GM12878 (cell line): ENCODE results near the gene CEP135. TPM values are rescaled to one million over a fixed set of nuclear protein-coding genes. Genes with fewer than 3 reads are reported as not detected.

Source experiments
- ATAC-seq: fragments of 200-7000 bp; cut with Tn5 transposase; 3 replicates; pipeline ENCODE4 v1.9.1; 2020; ENCODE audit warnings: mild to moderate bottlenecking, moderate library complexity
- BruUV-seq: library from RNA; stranded (reverse); fragments of 400-500 nt; replicated peaks from 2 replicates; lab custom pipeline; 2021; lab: Mats Ljungman, UMichigan
- CTCF ChIA-PET: fragments of 300-600 bp; sonication (Branson Sonifier 250); formaldehyde crosslinking; extraction: SDS; loops from one replicate; lab custom pipeline; 2021; ENCODE audit warnings: inconsistent platforms; lab: Yijun Ruan, JAX
- POLR2A ChIA-PET: fragments of 350-600 bp; formaldehyde crosslinking; extraction: SDS; loops from one replicate; lab custom pipeline; 2021; ENCODE audit warnings: inconsistent platforms; lab: Charles Lee
- RAD21 ChIA-PET: fragments of 300-600 bp; sonication (Branson Sonifier 250); formaldehyde crosslinking; loops from one replicate; lab custom pipeline; 2023; ENCODE audit warnings: antibody characterized with exemption; ENCODE audit not compliant: unreplicated experiment; lab: Charles Lee
- SMC1A ChIA-PET: fragments of 300-600 bp; sonication (Branson Sonifier 250); formaldehyde crosslinking; loops from one replicate; lab custom pipeline; 2023; ENCODE audit not compliant: unreplicated experiment, uncharacterized antibody; lab: Charles Lee
- DNase-seq: peaks from one replicate; pipeline ENCODE4 v3.0.0-alpha.2; 2011; ENCODE audit warnings: low read depth, low spot score
- FAIRE-seq: peaks from 3 replicates; lab custom pipeline; 2011; peaks lifted over from hg19 to GRCh38; lab: Jason Lieb, UNC
- H2AFZ ChIP-seq: 2 replicates; pipeline ENCODE4 v1.6.0; 2011; ENCODE audit warnings: low read depth, low read length, control low read depth; ENCODE audit not compliant: control insufficient read depth
- H3K27ac ChIP-seq: 2 replicates; pipeline ENCODE4 v1.5.1; 2011; ENCODE audit warnings: control low read depth; ENCODE audit not compliant: control insufficient read depth, insufficient read depth
- H3K27me3 ChIP-seq, 2 experiments: replicated peaks in 1 of 2; 2 replicates each; pipeline versions ENCODE4 v1.6.0 to v1.6.1; 2011; ENCODE audit warnings: low read length in 1 of 2; ENCODE audit not compliant: control insufficient read depth in 2 of 2, insufficient read depth in 2 of 2
- H3K36me3 ChIP-seq, 2 experiments: 2 replicates each; pipeline ENCODE4 v1.5.1; 2011; ENCODE audit warnings: low read length in 1 of 2; ENCODE audit not compliant: control insufficient read depth in 2 of 2, insufficient read depth in 2 of 2
- H3K4me1 ChIP-seq: 2 replicates; pipeline ENCODE4 v1.6.1; 2011; ENCODE audit warnings: mild to moderate bottlenecking, low read length, moderate library complexity, mixed read lengths; ENCODE audit not compliant: control insufficient read depth, insufficient read depth
- H3K4me2 ChIP-seq: 2 replicates; pipeline ENCODE4 v1.6.0; 2011; ENCODE audit warnings: control low read depth; ENCODE audit not compliant: control insufficient read depth, insufficient read depth
- H3K4me3 ChIP-seq: fragments of 200-600 bp; sonication (generic); 2 replicates; pipeline ENCODE4 v1.5.1; 2016
- H3K79me2 ChIP-seq: 2 replicates; pipeline ENCODE4 v1.6.0; 2011; ENCODE audit warnings: low read length; ENCODE audit not compliant: control insufficient read depth, insufficient read depth
- H3K9ac ChIP-seq: 2 replicates; pipeline ENCODE4 v1.8.0; 2011; ENCODE audit warnings: low read length, control low read depth, mixed read lengths; ENCODE audit not compliant: control insufficient read depth, insufficient read depth
- H3K9me3 ChIP-seq: replicated peaks from 3 replicates; pipeline ENCODE4 v1.5.1; 2011; ENCODE audit warnings: mild to moderate bottlenecking, low read length; ENCODE audit not compliant: control insufficient read depth, insufficient read depth
- H4K20me1 ChIP-seq: 2 replicates; pipeline ENCODE4 v1.6.0; 2011; ENCODE audit not compliant: control insufficient read depth, insufficient read depth
- ASH2L ChIP-seq: fragments of 300-600, 200-600 bp; sonication (generic); IDR thresholded peaks from 2 replicates; pipeline ENCODE4 v1.6.1; 2017; ENCODE audit warnings: low read depth, mild to moderate bottlenecking, borderline replicate concordance
- ATF2 ChIP-seq: IDR thresholded peaks from 2 replicates; pipeline ENCODE4 v1.6.1; 2012; ENCODE audit warnings: low read length, inconsistent platforms
- BACH1 ChIP-seq: fragments of 450-650 bp; IDR thresholded peaks from 2 replicates; pipeline ENCODE4 v1.6.1; 2017; ENCODE audit warnings: mild to moderate bottlenecking, borderline replicate concordance
- ESRRA ChIP-seq: IDR thresholded peaks from 2 replicates; pipeline ENCODE4 v1.6.1; 2012; ENCODE audit warnings: mild to moderate bottlenecking, low read length, improper control_type of control experiment
- ETV6 ChIP-seq, 2 experiments: fragments of 450-650 bp in 1 of 2; IDR thresholded peaks in 1 of 2; conservative IDR thresholded peaks in 1 of 2; 2 replicates each; pipeline ENCODE4 v1.6.1; 2014; ENCODE audit warnings: antibody characterized with exemption in 1 of 2, borderline replicate concordance in 1 of 2, low read depth in 1 of 2, mild to moderate bottlenecking in 1 of 2, moderate library complexity in 1 of 2
- GATAD2B ChIP-seq: fragments of 450-650 bp; conservative IDR thresholded peaks from 2 replicates; pipeline ENCODE4 v1.6.1; 2017; ENCODE audit warnings: low read depth, mild to moderate bottlenecking, moderate library complexity
- HDAC2 ChIP-seq: fragments of 200-600 bp; sonication (generic); IDR thresholded peaks from 2 replicates; pipeline ENCODE4 v1.6.1; 2017
- IRF5 ChIP-seq: fragments of 450-650 bp; IDR thresholded peaks from 2 replicates; pipeline ENCODE4 v1.6.1; 2017; ENCODE audit warnings: borderline replicate concordance
- KAT2A ChIP-seq: conservative IDR thresholded peaks from 2 replicates; pipeline ENCODE4 v1.6.1; 2011; ENCODE audit warnings: low read depth, low read length; ENCODE audit not compliant: control insufficient read depth
- KLF5 ChIP-seq: fragments of 450-650 bp; IDR thresholded peaks from 2 replicates; pipeline ENCODE4 v1.6.1; 2014; ENCODE audit warnings: mild to moderate bottlenecking; ENCODE audit not compliant: partially characterized antibody
- NBN ChIP-seq: fragments of 450-650 bp; IDR thresholded peaks from 2 replicates; pipeline ENCODE4 v1.6.1; 2016
- NFXL1 ChIP-seq: fragments of 450-650 bp; IDR thresholded peaks from 2 replicates; pipeline ENCODE4 v1.6.1; 2017; ENCODE audit warnings: antibody characterized with exemption, mild to moderate bottlenecking, borderline replicate concordance
- NR2C1 ChIP-seq: fragments of 450-650 bp; IDR thresholded peaks from 2 replicates; pipeline ENCODE4 v1.6.1; 2017; ENCODE audit warnings: antibody characterized with exemption, mild to moderate bottlenecking, moderate library complexity
- POLR2AphosphoS5 ChIP-seq: IDR thresholded peaks from 2 replicates; pipeline ENCODE4 v1.6.1; 2011; ENCODE audit warnings: mild to moderate bottlenecking, low read length, inconsistent platforms
- RUNX3 ChIP-seq: IDR thresholded peaks from 2 replicates; pipeline ENCODE4 v1.6.1; 2012; ENCODE audit warnings: low read length, inconsistent platforms
- SMAD5 ChIP-seq: IDR thresholded peaks from 2 replicates; pipeline ENCODE4 v1.6.1; 2016; ENCODE audit warnings: antibody characterized with exemption, low read depth
- SMARCA5 ChIP-seq: fragments of 450-650 bp; IDR thresholded peaks from 2 replicates; pipeline ENCODE4 v1.6.1; 2017; ENCODE audit warnings: mild to moderate bottlenecking
- SREBF2 ChIP-seq: IDR thresholded peaks from 2 replicates; pipeline ENCODE4 v1.6.1; 2012; ENCODE audit warnings: mild to moderate bottlenecking, low read length
- TBL1XR1 ChIP-seq: IDR thresholded peaks from 2 replicates; pipeline ENCODE4 v1.6.1; 2012; ENCODE audit warnings: low read depth, low read length, improper control_type of control experiment
- ZNF207 ChIP-seq: fragments of 450-650 bp; IDR thresholded peaks from 2 replicates; pipeline ENCODE4 v1.6.1; 2014; ENCODE audit warnings: antibody characterized with exemption, mild to moderate bottlenecking, borderline replicate concordance
- WGBS: methylation state at CpG from one replicate; pipeline ENCODE4 v1.1.6; 2016; ENCODE audit warnings: low lambda C conversion rate; ENCODE audit not compliant: insufficient replicate concordance, insufficient coverage; ENCODE audit errors: missing lambda C conversion rate; 5-methylcytosine and 5-hydroxymethylcytosine counted together
- in situ Hi-C: fragments of 300-500 bp; cut with MboI; formaldehyde crosslinking; loops from 9 replicates; pipeline ENCODE4 v1.14.3; 2018; ENCODE audit warnings: mixed read lengths
- intact Hi-C: fragments of 100-400 bp; cut with micrococcal nuclease; formaldehyde crosslinking; loops from one replicate; pipeline ENCODE4 v1.14.2; 2022; ENCODE audit not compliant: unreplicated experiment
- polyA plus RNA-seq, 11 experiments: library from polyadenylated mRNA; depleted of rRNA in 4 of 11; unstranded in 6 of 11; stranded (reverse) in 5 of 11; fragments of >200 nt; fragmentation: Nextera tagmentation in 4 of 11; fragmentation: Illumina TruSeq in 1 of 11; extraction: Ambion mirVana in 4 of 11; extraction: Trizol in 1 of 11; gene quantifications; 1 replicate in 1 of 11; 2 replicates in 10 of 11; pipeline versions ENCODE4 v1.2.1 to v1.2.3, GENCODE V29; 2011 to 2016; ENCODE audit warnings: inconsistent platforms in 2 of 11, missing spikeins in 2 of 11, low read depth in 1 of 11
- total RNA-seq, 4 experiments: library from RNA; depleted of rRNA in 3 of 4; stranded (reverse); fragments of >200 nt in 3 of 4; fragmentation: Illumina TruSeq in 1 of 4; extraction: Trizol in 1 of 4; gene quantifications; 2 replicates each; pipeline versions ENCODE4 v1.2.1 to v1.2.3, GENCODE V29; 2013 to 2021

The CEP135 gene
- total and polyA plus RNA-seq, 10 of the 15 experiments (the other 5 are each of a cell fraction or from before 2014, with no cell fraction given): 2.9 to 13.6 (median 10.1) TPM

GRCh38 chr4:56080384-56080783, 131.6 kb downstream of the CEP135 start:
- no peak for FAIRE-seq
- H4K20me1 ChIP-seq: no peaks in the 10 kb centered on the region
- ChIA-PET SMC1A (no interaction called here), POLR2A (no interaction called here), RAD21 (no interaction called here), CTCF (no interaction called here)
- no peaks in the 10 kb centered on the region for H3K9me3 ChIP-seq
- no peaks in the 10 kb centered on the region for H3K27me3 ChIP-seq
- H3K9ac ChIP-seq: no peak overlapping the region
- no peak for DNase-seq
- H3K4me1 ChIP-seq: no peaks in the 10 kb centered on the region
- TF ChIP-seq NR2C1 (no peak), ATF2 (no peak)
- no peak overlapping the region for H3K4me2 ChIP-seq
- H3K36me3 ChIP-seq: no peaks in the 10 kb centered on the region
- no peak overlapping the region; the same call in 1 of the 2 replicates for H2AFZ ChIP-seq
- no peak overlapping the region for H3K4me3 ChIP-seq
- ATAC-seq: no peak
- WGBS: 45% methylated on average over 4 of the region's 4 CpGs
- BruUV-seq: no TSS peak
- in situ Hi-C loops: no loop called here
- H3K79me2 ChIP-seq: no peaks in the 10 kb centered on the region
- intact Hi-C loops: no loop called here
- no peak overlapping the region for H3K27ac ChIP-seq

- FAIRE-seq: no peak
- in situ Hi-C loops (no loop called here), intact Hi-C loops (no loop called here)
- SMC1A ChIA-PET: interaction anchor here (0.5 kb wide), 1 partner anchor 99 kb away, joined by 3 read pairs; no protein-coding TSS in a partner anchor
- Histone ChIP-seq H3K79me2 (no peaks in the 10 kb centered on the region), H4K20me1 (no peaks in the 10 kb centered on the region), H3K36me3 (no peaks in the 10 kb centered on the region), H3K9me3 (no peaks in the 10 kb centered on the region), H3K9ac (no peak overlapping the region), H3K4me3 (no peak overlapping the region), H3K27ac (no peak overlapping the region), H2AFZ (no peak overlapping the region), H3K27me3 (no peaks in the 10 kb centered on the region), H3K4me1 (no peaks in the 10 kb centered on the region), H3K4me2 (no peak overlapping the region)
- CTCF ChIA-PET: interaction anchor here (0.6 kb wide), 1 partner anchor 916 kb away, joined by 4 read pairs; no protein-coding TSS in a partner anchor
- DNase-seq: no peak
- RAD21 ChIA-PET: no interaction called here
- BruUV-seq: no TSS peak
- POLR2A ChIA-PET: no interaction called here
- no peak for ATAC-seq
- TF ChIP-seq ZNF207: no peak
- no peak for TF ChIP-seq BACH1
- TF ChIP-seq SREBF2: no peak
- TF ChIP-seq IRF5: no peak
- no peak for TF ChIP-seq ETV6 (conservative IDR thresholded peaks at IDR 0.05 in 1 of 2, IDR thresholded peaks at IDR 0.05 in 1 of 2; ENCODE audit: borderline replicate concordance in 1 of 2, low read depth in 1 of 2)
- no peak for TF ChIP-seq KAT2A
- no peak for TF ChIP-seq ASH2L
- no peak for TF ChIP-seq NFXL1
- TF ChIP-seq RUNX3: no peak
- TF ChIP-seq GATAD2B: no peak
- TF ChIP-seq SMARCA5: no peak
- no peak for TF ChIP-seq NBN
- TF ChIP-seq TBL1XR1: no peak
- TF ChIP-seq SMAD5: no peak
- no peak for TF ChIP-seq POLR2AphosphoS5
- no peak for TF ChIP-seq ESRRA
- no peak for TF ChIP-seq KLF5
- no peak for TF ChIP-seq HDAC2
Measured at GRCh38 chr4:56082829-56083228, 134.1 kb downstream of the CEP135 start.
